Left forelimb (tissue), 1 donor: ENCODE results near the gene COPZ1.
"Not testable (repeated sequence)": the region's sequence is repeated elsewhere in the genome, so short reads cannot be mapped to it uniquely, and the experiment has no call there.

Experiments used
- DNase-seq: peaks from one replicate; pipeline ENCODE4 v3.0.0-alpha.2; 2018; ENCODE audit warnings: low spot score

COPZ1 gene

DNA sequence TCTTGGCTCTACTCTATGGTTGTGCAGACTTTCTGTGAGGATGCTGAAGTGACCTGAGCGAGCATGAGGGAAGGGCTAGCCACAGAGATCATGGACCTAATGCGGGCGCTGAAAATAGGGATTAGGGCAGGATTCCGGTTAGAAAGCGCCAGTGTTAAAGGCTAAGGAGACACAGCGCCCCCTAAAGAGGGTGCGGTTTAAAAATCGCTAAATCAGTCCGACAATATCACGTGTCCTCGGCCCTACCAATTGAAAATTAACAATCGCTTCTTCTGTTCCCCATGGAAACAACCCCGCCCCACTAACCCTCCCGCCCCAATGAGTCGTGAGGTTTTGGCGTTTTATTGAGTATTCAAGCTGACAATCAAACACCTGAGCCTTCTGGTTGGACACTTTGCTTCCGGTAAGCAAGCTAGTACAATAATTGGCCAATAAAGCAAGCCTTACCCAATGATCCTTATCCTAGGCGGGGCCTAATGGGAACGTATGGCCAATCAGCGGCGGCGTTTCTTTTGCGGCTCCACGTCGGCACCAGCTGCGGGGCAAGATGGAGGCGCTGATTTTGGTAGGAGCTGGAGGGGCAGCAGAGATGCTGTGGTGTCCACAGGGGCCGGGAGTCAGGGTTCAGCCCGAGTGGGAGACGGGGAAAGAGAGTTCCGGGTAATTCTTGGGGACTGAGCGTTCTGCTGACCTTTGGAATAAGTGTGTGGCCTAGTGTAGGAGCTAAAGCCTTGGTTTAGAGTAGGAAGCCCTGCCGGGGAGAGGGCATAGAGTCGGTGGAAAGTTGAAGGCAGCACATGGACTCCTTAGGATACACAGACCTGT, at the start of gene COPZ1:
COPZ1 (plus strand) TSS at position 515 of the 825 bp plus-strand sequence; CDS start at position 548, 33 bp downstream.
- DNase-seq = peak; percentile 95

DNA sequence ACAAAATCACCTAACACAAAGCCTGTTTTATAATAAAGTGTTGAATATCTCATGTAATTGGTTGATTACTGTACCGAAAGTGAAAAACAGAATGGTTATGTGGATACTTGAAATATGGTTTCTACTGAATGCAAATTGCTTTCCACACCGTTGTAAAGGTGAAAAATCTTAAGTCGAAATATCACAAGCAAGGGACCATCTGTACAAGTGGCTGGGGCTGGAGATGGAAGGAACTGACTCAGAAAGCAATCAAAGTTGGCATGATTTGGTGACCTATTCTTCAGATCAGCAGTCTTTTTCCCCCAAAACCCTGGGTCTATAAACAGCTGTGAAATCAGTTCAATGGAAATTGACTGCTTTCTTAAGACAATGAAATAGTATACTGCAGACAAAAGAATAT, 48.6 kb upstream of the COPZ1 start:
- no peak for DNase-seq

DNA sequence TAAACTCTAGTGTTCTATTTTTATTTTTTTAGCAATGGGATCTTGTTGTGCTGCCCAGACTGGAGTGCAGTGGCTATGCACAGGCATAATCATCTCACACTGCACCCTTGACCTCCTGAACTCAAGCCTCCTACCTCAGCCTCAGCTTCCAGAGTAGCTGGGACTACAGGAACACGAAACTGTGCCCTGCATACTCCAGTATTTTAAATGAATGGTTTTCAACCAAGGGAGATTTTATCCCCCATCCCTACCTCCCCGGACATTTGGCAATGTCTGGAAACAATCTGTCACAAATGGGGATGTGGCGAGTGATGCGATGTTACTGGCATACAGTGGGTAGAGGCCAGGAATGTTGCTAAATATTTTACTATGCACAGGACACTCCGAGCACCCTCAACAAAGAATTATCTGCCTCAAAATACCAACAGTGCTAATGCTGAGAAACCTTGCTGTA, 47.1 kb upstream of the COPZ1 start:
- no peak for DNase-seq

DNA sequence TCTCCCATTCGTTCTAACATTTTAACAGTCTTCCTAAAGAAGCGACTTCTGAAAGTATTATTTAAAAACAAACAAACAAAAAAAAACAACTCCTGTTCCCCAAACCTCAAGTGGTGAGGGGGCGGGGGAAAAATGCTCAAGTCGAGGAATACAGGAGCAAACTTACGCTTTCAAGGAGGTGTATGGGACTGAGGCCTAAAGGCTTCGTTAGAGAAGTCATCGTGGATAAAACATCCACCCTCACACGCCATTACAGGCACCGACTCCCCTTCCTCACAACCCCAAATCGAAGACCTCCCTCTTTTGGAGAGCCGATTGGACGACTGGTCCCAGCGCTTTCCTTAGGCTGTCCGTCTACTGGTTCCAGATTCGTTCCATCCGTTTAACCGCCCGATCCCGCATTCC, 45.7 kb upstream of the COPZ1 start:
- no peak for DNase-seq

GRCh38 chr12:54279632-54280467, 45.1 kb upstream of the COPZ1 start, which contains the start of gene CBX5:
Gene CBX5 (minus strand): TSS chr12:54280122. CDS start chr12:54257650, 22,472 bp downstream.
- DNase-seq = peak; percentile 99

- DNase-seq = peak; percentile 94
Observed at GRCh38 chr12:54280468-54281260, 44.3 kb upstream of the COPZ1 start, which contains the start of gene HNRNPA1. Gene HNRNPA1 (plus strand): TSS chr12:54280726. CDS start chr12:54280808, 82 bp downstream.

- DNase-seq = not testable (repeated sequence)
Observed at GRCh38 chr12:54281261-54281638, 43.7 kb upstream of the COPZ1 start.

DNA sequence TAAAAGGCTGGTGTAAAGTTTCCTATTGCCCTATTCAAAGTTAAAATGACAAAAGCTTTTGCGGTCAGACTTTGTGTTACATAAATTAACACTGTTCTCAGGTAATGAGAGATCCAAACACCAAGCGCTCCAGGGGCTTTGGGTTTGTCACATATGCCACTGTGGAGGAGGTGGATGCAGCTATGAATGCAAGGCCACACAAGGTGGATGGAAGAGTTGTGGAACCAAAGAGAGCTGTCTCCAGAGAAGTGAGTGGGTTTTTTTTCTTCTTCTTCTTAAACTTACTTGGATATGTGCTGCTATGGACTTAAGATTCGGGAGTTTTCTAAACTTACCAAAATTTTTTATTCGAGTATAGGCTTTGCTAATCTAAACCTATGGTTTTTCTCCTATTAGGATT, 43.2 kb upstream of the COPZ1 start:
- not testable (repeated sequence) for DNase-seq

- no peak for DNase-seq
Observed at GRCh38 chr12:54282949-54283593, 41.9 kb upstream of the COPZ1 start.

GRCh38 chr12:54284070-54284780, 40.7 kb upstream of the COPZ1 start:
- not testable (repeated sequence) for DNase-seq

DNA sequence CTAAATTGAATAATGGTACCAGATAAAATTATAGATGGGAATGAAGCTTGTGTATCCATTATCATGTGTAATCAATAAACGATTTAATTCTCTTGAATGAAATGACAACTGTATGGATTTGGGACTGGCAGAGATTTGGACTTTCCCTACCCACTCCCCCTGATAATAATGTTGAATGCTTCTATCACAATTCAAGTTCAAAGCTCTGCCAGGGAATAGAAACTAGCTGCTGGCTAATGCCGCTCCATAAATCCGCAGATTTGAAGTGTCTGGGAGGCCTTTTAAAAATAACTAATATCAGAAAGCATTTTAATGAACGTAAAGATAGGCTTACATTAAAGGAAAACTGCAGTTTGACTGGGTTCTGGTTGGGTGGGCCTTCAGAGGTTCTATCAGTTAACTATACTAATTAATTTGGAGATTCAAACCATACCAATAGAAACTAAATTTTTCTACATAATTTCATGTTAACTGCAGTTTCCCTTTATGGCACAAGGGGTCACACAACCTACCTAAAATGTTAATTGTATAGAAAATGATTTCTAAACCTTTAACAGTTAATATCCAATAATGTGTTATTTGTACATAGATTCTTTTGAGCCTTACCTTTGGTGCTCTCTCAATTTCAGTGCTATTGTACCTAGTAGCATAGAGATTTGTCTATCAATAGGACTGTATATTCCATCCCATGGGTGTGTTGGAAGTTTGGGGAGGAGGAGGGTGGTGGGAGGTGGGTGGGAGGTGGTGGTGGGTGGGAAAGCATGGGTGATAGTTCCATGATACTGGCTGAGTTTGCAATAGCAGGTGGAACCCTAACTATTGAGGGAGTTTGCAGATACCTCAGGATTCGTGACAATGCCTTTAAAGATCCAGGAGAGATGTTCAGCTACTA, 39.5 kb upstream of the COPZ1 start:
- DNase-seq = no peak

DNA sequence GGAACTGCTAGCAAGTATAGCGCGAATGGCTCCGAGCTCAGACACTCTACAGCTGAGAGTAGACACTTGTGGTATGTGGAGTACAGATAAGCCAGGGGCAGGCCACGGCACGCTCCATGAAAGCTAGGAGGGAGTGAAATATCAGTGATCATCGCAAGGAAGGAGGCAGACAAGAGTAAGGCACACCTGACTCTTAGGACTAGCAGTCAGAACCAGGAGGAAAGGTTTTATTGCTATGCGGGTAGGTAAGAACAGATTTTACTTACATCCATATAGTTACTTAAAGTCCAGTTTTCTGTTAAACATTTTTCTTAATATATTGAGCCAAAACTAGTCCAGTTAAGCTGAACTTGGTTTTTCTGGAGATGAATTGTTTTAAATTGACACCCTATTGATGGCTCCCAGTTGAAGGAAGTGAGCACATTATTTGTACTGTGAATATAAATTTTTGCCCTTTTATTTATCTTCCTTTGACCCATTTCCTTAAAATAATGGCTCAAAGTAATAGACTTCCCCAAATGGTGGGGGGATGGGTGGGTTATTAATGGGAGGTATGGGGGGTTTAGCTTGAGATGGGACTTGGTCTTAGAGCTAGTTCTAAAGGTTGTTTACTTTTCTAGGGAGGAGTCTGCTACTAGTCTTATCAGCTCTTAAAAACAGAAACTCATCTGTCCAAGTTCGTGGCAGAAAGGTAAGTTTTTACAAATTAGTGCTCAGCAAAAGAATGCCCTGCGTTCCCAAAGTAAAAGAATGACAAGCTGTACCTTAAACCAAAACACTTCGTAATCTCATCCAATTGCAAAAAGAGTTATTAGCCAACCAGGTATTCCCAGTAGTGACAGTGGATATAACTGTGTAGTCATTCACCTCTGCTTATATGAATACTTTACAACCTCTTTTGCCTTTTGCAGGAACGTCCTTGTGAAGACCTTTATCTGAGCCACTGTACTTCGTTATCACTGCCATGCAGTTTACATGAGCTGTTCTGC, 38.6 kb upstream of the COPZ1 start:
- DNase-seq = no peak

GRCh38 chr12:54287261-54288157, 37.4 kb upstream of the COPZ1 start:
- no peak for DNase-seq

- peak; percentile 51 for DNase-seq
Observed at GRCh38 chr12:54292083-54292930, 32.6 kb upstream of the COPZ1 start.

GRCh38 chr12:54292931-54293241, 32.0 kb upstream of the COPZ1 start:
- DNase-seq = no peak

- peak; percentile 61 for DNase-seq
Observed at GRCh38 chr12:54294152-54294952, 30.6 kb upstream of the COPZ1 start.
